ENCODE measurements around the gene DMXL2.
"Not testable (repeated sequence)": the region's sequence is repeated elsewhere in the genome, so short reads cannot be mapped to it uniquely, and the experiment has no call there.

The DMXL2 gene

DNA sequence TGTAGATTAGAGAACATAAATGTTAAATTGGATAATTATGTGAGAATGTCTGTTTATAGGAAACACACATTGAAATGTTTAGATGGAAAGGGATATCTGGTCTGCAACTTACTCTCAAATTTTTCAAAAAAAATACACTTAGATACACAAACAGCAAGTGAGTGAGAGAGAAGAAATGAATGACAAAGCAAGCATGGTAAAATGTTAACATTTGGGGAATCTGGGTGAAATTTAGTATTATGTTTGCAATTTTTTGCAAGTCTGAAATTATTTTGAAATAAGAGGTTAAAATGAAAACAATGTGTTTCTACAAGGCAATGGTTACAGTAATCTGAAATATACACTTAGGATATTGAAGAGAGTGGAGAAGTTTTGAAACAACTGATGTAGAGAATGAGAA lies 146.8 kb downstream of the DMXL2 start:
- no peak for DNase-seq

GRCh38 chr15:51470512-51470911 lies 152.1 kb downstream of the DMXL2 start:
- no peak for DNase-seq

- DNase-seq, result no peak
Measured at GRCh38 chr15:51460796-51461195, 161.8 kb downstream of the DMXL2 start.

- no peak for DNase-seq
Measured at GRCh38 chr15:51450001-51450400, 172.6 kb downstream of the DMXL2 start.

DNA sequence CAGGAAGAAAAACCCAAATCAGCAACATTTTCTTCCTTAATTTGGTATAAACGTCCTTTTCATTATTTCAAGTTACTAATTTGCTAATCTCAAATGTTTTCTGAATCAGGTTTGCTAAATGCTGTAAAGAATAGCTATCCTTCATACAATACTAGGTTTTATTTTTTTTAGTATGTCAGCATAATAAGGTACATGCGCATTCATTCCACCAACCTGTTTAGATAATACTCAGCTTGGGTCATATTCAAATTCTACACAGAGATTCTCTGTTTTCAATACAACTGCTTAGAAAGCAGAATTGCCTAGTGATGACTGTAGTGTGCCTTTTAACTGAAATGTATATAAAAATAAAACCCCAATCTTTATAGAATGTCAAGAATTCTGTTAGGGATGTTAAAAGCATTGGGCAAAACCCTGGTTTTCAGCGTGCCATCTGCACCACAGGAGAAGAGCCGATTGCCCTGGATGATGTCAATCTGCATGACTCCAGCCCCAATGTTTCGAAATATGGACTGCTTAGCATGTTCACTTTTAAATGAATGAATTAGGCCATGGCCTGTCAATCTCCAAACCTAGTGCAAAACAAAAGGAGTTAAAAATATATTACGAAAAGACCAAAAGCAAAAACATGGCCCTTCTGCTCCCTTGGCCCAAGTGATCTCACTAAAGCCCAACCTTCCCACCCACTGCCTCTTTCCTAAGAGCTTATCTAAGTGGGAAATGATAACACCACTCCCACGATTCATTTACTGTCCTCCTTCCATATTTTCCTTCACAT lies 173.8 kb downstream of the DMXL2 start:
- DNase-seq, result no peak

DNA sequence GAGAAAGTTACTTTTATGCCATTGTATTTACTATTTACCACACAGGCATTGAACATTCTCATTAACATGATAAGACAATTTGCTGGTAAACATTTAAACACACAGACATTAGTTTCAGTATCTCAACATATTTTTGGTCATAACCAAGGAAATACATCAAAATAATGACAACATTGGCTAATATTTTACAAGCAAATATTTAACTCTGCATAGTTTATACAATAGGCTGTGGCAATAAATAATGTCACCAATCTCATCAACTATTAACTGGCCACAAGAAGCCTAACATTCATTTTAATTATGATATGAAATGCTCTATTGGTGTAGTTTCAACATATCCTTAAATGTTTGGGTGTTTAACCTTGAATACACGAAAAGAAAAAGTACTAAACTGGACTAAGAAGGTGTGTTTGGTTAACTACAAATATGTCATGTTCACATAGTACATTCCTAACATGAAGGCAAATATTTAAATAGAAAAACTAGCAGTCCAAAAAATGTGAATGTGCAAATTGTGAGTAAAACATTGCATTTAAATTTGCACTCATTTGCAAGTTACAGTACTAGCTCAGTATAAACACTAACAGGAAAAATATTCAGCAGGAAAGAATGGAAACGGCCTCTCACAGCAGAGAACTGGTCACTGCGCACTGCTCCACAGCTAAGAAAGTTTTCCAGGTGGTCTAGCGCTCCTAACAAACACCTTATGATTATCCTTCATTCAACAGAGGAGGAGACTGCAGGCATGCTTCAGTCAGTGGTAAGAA lies 174.5 kb downstream of the DMXL2 start:
- no peak for DNase-seq

DNA sequence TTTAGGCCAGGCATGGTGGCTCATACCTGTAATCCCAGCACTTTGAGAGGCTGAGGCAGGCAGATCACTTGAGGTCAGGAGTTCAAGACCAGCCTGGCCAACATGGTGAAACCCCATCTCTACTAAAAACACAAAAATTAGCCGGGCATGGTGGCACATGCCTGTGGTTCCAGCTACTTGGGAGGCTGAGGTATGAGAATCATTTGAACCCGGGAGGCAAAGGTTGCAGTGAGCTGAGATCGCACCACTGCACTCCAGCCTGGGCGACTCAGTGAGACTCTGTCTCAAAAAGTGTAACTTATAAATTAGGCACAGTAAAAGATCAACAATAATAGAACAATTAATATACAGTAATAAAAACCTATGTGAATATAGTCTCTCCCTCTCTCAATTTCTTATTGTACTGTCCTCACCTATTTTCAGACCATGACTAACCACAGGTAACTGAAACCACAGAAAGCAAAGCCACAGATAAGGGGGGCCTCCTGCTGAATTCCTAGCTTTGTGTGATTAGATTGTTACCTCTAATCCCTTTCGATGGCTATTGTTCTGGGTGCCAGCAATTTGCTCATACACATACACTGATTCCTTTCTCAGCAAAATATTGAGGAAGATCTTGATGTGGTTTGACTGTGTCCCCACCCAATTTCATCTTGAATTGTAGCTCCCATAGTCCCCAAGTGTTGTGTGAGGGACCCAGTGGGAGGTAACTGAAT lies 176.4 kb downstream of the DMXL2 start:
- not testable (repeated sequence) for DNase-seq

GRCh38 chr15:51444807-51445206 lies 177.8 kb downstream of the DMXL2 start:
- no peak for DNase-seq

GRCh38 chr15:51444112-51444511 lies 178.5 kb downstream of the DMXL2 start:
- no peak for DNase-seq

- no peak for DNase-seq
Measured at GRCh38 chr15:51443282-51443914, 179.2 kb downstream of the DMXL2 start.

DNA sequence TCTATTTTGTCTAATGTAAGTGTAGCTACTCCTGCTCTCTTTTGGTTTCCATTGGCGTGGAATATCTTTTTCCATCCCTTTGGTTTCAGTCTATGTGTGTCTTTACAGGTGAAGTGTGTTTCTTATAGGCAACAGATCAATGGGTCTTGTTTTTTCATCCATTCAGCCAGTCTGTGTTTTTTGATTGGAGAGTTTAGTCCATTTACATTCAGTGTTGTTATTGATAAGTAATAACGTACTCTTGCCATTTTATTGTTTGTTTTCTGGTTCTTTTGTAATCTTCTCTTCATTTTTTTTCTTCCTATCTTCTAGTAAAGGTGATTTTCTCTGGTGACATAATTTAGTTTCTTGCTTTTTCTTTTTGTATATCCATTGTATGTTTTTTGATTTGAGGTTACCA lies 184.0 kb downstream of the DMXL2 start:
- DNase-seq, result no peak

GRCh38 chr15:51425517-51426040 lies 197.0 kb downstream of the DMXL2 start:
- DNase-seq, result no peak

GRCh38 chr15:51424780-51425179 lies 197.8 kb downstream of the DMXL2 start:
- no peak for DNase-seq

DNA sequence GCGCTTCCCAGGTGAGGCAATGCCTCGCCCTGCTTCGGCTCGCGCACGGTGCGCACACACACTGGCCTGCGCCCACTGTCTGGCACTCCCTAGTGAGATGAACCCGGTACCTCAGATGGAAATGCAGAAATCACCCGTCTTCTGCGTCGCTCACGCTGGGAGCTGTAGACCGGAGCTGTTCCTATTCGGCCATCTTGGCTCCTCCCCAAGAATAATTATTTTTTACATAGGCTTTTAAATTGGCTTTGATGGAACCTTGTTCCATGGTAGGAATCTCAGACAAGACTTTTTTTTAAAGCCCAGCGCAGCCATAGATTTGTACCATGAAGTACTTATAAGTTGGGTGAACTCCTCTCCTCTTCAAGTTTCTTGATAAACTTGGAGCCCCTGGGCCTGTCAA lies 199.5 kb downstream of the DMXL2 start:
- not testable (repeated sequence) for DNase-seq

- DNase-seq, result no peak
Measured at GRCh38 chr15:51416129-51416528, 206.4 kb downstream of the DMXL2 start.

- no peak for DNase-seq
Measured at GRCh38 chr15:51414256-51414860, 208.2 kb downstream of the DMXL2 start.

- DNase-seq, result no peak
Measured at GRCh38 chr15:51405693-51406523, 216.7 kb downstream of the DMXL2 start.

DNA sequence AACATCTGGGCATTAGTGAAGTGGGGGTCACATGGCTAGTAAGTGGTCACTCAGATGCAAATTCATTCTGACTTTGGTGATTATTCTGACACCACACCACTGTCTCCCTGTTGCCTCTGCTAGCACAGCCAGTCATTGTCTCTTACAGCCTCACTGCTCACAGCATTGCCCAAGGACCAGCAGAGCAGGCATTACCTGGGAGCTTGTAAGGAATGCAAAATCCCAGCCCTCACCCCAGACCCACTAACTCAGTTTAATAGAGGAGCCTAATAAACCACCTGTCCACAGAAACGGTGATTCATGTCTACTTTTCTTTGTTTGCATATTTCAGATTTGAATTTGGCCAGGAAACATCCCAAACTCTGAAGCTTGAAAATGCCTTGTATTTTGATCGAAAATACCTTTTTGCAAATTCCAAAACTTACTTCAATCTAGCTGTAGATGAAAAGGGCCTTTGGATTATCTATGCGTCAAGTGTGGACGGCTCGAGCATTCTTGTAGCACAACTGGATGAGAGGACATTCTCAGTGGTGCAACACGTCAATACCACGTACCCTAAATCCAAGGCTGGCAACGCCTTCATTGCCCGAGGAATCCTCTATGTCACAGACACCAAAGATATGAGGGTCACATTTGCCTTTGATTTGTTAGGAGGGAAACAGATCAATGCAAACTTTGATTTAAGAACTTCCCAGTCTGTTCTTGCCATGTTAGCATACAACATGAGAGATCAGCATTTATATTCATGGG lies 218.4 kb downstream of the DMXL2 start:
- no peak for DNase-seq

DNA sequence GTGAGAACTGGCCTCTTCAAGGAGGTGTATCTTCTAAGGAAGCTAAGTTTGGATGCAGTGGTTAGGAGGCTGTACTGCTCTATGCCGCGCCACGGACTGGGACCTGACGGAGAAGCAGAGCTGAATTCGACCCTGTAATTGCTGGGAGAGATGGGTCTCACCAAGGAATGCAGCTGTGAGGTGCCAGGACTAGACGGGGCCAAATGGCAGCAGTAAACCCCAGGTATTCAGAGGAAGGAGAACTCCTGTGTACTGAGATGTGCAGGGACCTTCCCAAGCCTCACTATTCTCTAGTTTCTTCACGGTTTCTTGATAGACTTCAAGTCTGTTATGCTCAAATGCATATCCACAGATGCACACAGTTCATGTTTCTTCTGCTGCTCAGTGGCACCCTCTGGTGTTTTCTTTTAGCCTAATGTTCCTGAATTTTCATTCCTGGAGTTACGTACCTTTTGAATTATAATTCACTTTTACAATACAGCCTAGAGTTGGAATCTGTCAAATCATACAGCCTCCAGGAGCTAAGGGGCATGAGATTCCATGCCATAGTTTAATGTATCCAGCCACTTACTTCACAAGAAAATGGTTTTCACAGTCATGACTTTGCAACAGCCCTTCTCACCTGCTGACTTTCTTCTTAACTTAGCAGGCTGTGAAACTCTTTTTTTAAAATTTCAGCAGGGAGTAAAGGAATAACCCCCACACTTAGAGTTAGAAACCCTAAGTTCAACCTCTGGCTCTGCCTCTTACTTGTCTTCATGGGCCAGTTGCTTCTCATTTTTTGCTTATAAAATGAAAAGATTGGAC lies 219.3 kb downstream of the DMXL2 start:
- DNase-seq, result no peak
